SK-N-SH (cell line): ENCODE data around the gene PPP1R15A. TPM values are rescaled to one million over a fixed set of nuclear protein-coding genes. Genes with fewer than 3 reads are reported as not detected.

Experiments used
- CTCF ChIA-PET: fragments of 300-600, 350-600 bp; formaldehyde crosslinking; extraction: SDS; loops from one replicate; lab custom pipeline; 2021; lab: Yijun Ruan, JAX
- POLR2A ChIA-PET: fragments of 350-600 bp; sonication (Branson Sonifier 250); formaldehyde crosslinking; extraction: SDS; loops from one replicate; lab custom pipeline; 2020; ENCODE audit warnings: antibody characterized with exemption, inconsistent platforms; lab: Yijun Ruan, JAX
- DNase-seq: peaks from one replicate; pipeline ENCODE4 v3.0.0; 2012
- H2AFZ ChIP-seq: fragments of 200-600 bp; sonication (generic); 2 replicates; pipeline ENCODE4 v1.8.1; 2016; ENCODE audit warnings: antibody characterized with exemption, mild to moderate bottlenecking, low read depth
- H3F3A ChIP-seq: fragments of 200-600 bp; sonication (generic); replicated peaks from 2 replicates; pipeline ENCODE3; 2016; ENCODE audit warnings: antibody characterized with exemption, mild to moderate bottlenecking; ENCODE audit not compliant: insufficient read depth
- H3K27ac ChIP-seq, 2 experiments: fragments of 200-500 bp in 1 of 2; fragments of 200-600 bp in 1 of 2; sonication (Bioruptor generic) in 1 of 2; sonication (generic), shearing (Covaris generic) in 1 of 2; 2 replicates each; pipeline versions ENCODE4 v1.5.1 to v1.6.1; 2014 to 2016; ENCODE audit warnings: low read depth in 2 of 2, inconsistent platforms in 1 of 2, low read length in 1 of 2, mild to moderate bottlenecking in 1 of 2, mixed read lengths in 1 of 2
- H3K27me3 ChIP-seq: fragments of 200-600 bp; sonication (generic), shearing (Covaris generic); 2 replicates; pipeline ENCODE4 v1.6.1; 2016; ENCODE audit warnings: mixed run types; ENCODE audit not compliant: insufficient read depth
- H3K36me3 ChIP-seq, 2 experiments: fragments of 200-500 bp in 1 of 2; fragments of 200-600 bp in 1 of 2; sonication (Bioruptor generic) in 1 of 2; sonication (generic) in 1 of 2; replicated peaks in 1 of 2; 2 replicates each; pipeline versions ENCODE3 to v1.5.1; 2014 to 2016; ENCODE audit warnings: low read length in 1 of 2, mild to moderate bottlenecking in 1 of 2; ENCODE audit not compliant: insufficient read depth in 2 of 2, control insufficient read depth in 1 of 2
- H3K4me1 ChIP-seq, 2 experiments: fragments of 200-500 bp in 1 of 2; fragments of 200-600 bp in 1 of 2; sonication (Bioruptor generic) in 1 of 2; sonication (generic), shearing (Covaris generic) in 1 of 2; 2 replicates each; pipeline versions ENCODE4 v1.5.1 to v1.6.1; 2014 to 2016; ENCODE audit warnings: low read depth in 1 of 2, low read length in 1 of 2, mixed run types in 1 of 2; ENCODE audit not compliant: insufficient read depth in 2 of 2, control insufficient read depth in 1 of 2
- H3K4me2 ChIP-seq: fragments of 200-600 bp; sonication (generic), shearing (Covaris generic); 2 replicates; pipeline ENCODE4 v1.6.1; 2017; ENCODE audit warnings: mixed run types
- H3K4me3 ChIP-seq, 2 experiments: fragments of 200-500 bp in 1 of 2; fragments of 200-600 bp in 1 of 2; sonication (Bioruptor generic) in 1 of 2; sonication (generic), shearing (Covaris generic) in 1 of 2; 2 replicates each; pipeline versions ENCODE4 v1.5.1 to v1.8.1; 2014 to 2016; ENCODE audit warnings: low read depth in 2 of 2, inconsistent platforms in 1 of 2, low read length in 1 of 2, mild to moderate bottlenecking in 1 of 2, mixed read lengths in 1 of 2, moderate library complexity in 1 of 2
- H3K79me2 ChIP-seq: fragments of 200-600 bp; sonication (generic); 2 replicates; pipeline ENCODE4 v1.8.1; 2017; ENCODE audit warnings: mild to moderate bottlenecking; ENCODE audit not compliant: insufficient read depth
- H3K9ac ChIP-seq: fragments of 200-600 bp; sonication (generic); 2 replicates; pipeline ENCODE4 v1.6.1; 2017; ENCODE audit warnings: mixed run types
- H3K9me2 ChIP-seq: fragments of 200-600 bp; sonication (generic); 2 replicates; pipeline ENCODE4 v1.6.1; 2017; ENCODE audit warnings: mixed run types
- H3K9me3 ChIP-seq: fragments of 200-600 bp; sonication (generic); 2 replicates; pipeline ENCODE4 v1.6.1; 2017; ENCODE audit warnings: mixed run types, mild to moderate bottlenecking, moderate library complexity
- H4K20me1 ChIP-seq: fragments of 200-600 bp; sonication (generic); 2 replicates; pipeline ENCODE4 v1.6.1; 2017; ENCODE audit warnings: mild to moderate bottlenecking, mixed run types; ENCODE audit not compliant: insufficient read depth
- CHD2 ChIP-seq: fragments of 150-350 bp; IDR thresholded peaks from 2 replicates; pipeline ENCODE4 v1.6.1; 2018; ENCODE audit warnings: low read length; ENCODE audit not compliant: partially characterized antibody
- EP300 ChIP-seq, 2 experiments: IDR thresholded peaks; 2 replicates each; pipeline versions ENCODE4 v1.4.0 to v1.6.1; 2012; ENCODE audit warnings: borderline replicate concordance in 1 of 2, low read depth in 1 of 2, low read length in 1 of 2
- EZH2phosphoT487 ChIP-seq: fragments of 200-600 bp; sonication (generic); IDR thresholded peaks from 2 replicates; pipeline ENCODE4 v1.6.1; 2017; ENCODE audit warnings: low read depth, mixed run types, mild to moderate bottlenecking, antibody characterized with exemption, moderate library complexity, borderline replicate concordance
- FOSL2 ChIP-seq: IDR thresholded peaks from 2 replicates; pipeline ENCODE4 v1.4.0; 2012; ENCODE audit warnings: low read depth, mild to moderate bottlenecking, moderate library complexity, borderline replicate concordance
- FOXM1 ChIP-seq: IDR thresholded peaks from 2 replicates; pipeline ENCODE4 v1.4.0; 2012; ENCODE audit warnings: low read depth, mild to moderate bottlenecking
- GABPA ChIP-seq: IDR thresholded peaks from 2 replicates; pipeline ENCODE4 v1.4.0; 2012; ENCODE audit warnings: low read depth, mild to moderate bottlenecking
- GATA2 ChIP-seq: sonication (generic); formaldehyde crosslinking; IDR thresholded peaks from 2 replicates; pipeline ENCODE4 v1.5.0; 2020; ENCODE audit warnings: mild to moderate bottlenecking, missing genetic modification reagents
- MXI1 ChIP-seq: IDR thresholded peaks from 2 replicates; pipeline ENCODE4 v1.6.1; 2012; ENCODE audit warnings: mild to moderate bottlenecking, low read depth, low read length, improper control_type of control experiment
- NFIC ChIP-seq: IDR thresholded peaks from 2 replicates; pipeline ENCODE4 v1.4.0; 2012; ENCODE audit warnings: borderline replicate concordance
- NRF1 ChIP-seq: IDR thresholded peaks from 2 replicates; pipeline ENCODE4 v1.6.1; 2012; ENCODE audit warnings: low read depth, mild to moderate bottlenecking, low read length
- RFX5 ChIP-seq: IDR thresholded peaks from 2 replicates; pipeline ENCODE4 v1.6.1; 2012; ENCODE audit warnings: mild to moderate bottlenecking, improper control_type of control experiment, low read length
- RXRA ChIP-seq: IDR thresholded peaks from 2 replicates; pipeline ENCODE4 v1.4.0; 2012; ENCODE audit warnings: low read depth, mild to moderate bottlenecking, borderline replicate concordance
- SMC3 ChIP-seq: IDR thresholded peaks from 2 replicates; pipeline ENCODE4 v1.6.1; 2012; ENCODE audit warnings: low read depth, low read length, improper control_type of control experiment
- TAF1 ChIP-seq: IDR thresholded peaks from 2 replicates; pipeline ENCODE4 v1.6.1; 2012; ENCODE audit warnings: low read depth, mild to moderate bottlenecking, low read length, moderate library complexity, borderline replicate concordance
- TCF12 ChIP-seq: IDR thresholded peaks from 2 replicates; pipeline ENCODE4 v1.4.0; 2012
- TEAD4 ChIP-seq: IDR thresholded peaks from 2 replicates; pipeline ENCODE4 v1.4.0; 2012; ENCODE audit warnings: mild to moderate bottlenecking, borderline replicate concordance; ENCODE audit not compliant: insufficient read depth
- YY1 ChIP-seq: IDR thresholded peaks from 2 replicates; pipeline ENCODE4 v1.4.0; 2012; ENCODE audit warnings: low read depth, mild to moderate bottlenecking
- WGBS: methylation state at CpG from one replicate; pipeline ENCODE4 v1.1.6; 2017; ENCODE audit warnings: low lambda C conversion rate; 5-methylcytosine and 5-hydroxymethylcytosine counted together
- polyA plus RNA-seq, 3 experiments: library from polyadenylated mRNA; depleted of rRNA; stranded (reverse); fragments of >200 nt; gene quantifications; 2 replicates each; pipeline ENCODE4 v1.2.3, GENCODE V29; 2012
- TF ChIP-seq, protein P1 (sequence below): fragments of 150-350 bp; IDR thresholded peaks from 2 replicates; pipeline ENCODE4 v1.6.1; 2017; ENCODE audit warnings: antibody characterized with exemption, low read length, low read depth, borderline replicate concordance
- TF ChIP-seq, protein P2 (sequence below): IDR thresholded peaks from 2 replicates; pipeline ENCODE4 v1.6.1; 2012; ENCODE audit warnings: mild to moderate bottlenecking, low read depth, low read length, moderate library complexity
- TF ChIP-seq, protein P3 (sequence below): fragments of 150-350 bp; IDR thresholded peaks from 2 replicates; pipeline ENCODE4 v1.6.1; 2016; ENCODE audit warnings: mild to moderate bottlenecking, low read depth, low read length
- TF ChIP-seq, protein P4 (sequence below): IDR thresholded peaks from 2 replicates; pipeline ENCODE4; 2012
- TF ChIP-seq, protein P5 (sequence below): fragments of 200-600 bp; sonication (generic); IDR thresholded peaks from 2 replicates; pipeline ENCODE4 v1.6.1; 2017; ENCODE audit warnings: antibody characterized with exemption, mild to moderate bottlenecking, moderate library complexity
- TF ChIP-seq, protein P6 (sequence below): IDR thresholded peaks from 2 replicates; pipeline ENCODE4 v1.4.0; 2012; ENCODE audit warnings: low read depth, borderline replicate concordance

Gene PPP1R15A
- polyA plus RNA-seq, 1 of the 3 experiments (the other 2 are of a cell fraction), result 73.7 TPM

DNA sequence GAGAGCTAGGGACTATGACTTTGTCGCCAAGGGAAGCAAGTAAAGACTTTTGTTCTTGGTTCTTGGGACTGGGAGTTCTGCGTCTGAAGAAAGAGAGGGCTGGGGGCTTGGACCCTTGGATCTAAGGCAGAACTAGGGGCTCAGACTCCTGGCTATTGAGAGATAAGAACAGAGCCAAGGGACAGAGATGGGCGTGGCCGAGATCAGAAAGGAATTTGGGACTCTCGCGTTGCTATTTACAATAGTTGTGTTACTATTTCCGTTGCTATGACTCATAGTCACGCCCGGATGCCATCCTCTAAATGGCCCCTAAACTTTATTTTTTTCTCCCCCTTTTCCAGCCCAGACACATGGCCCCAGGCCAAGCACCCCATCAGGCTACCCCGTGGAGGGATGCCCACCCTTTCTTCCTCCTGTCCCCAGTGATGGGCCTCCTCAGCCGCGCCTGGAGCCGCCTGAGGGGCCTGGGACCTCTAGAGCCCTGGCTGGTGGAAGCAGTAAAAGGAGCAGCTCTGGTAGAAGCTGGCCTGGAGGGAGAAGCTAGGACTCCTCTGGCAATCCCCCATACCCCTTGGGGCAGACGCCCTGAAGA, 759 bp downstream of the PPP1R15A start:
- H3K4me1 ChIP-seq, result peaks cover 15 to 34% of the 10 kb centered on the region in 2 experiments; a peak in 3 of 4 replicates
- POLR2A ChIA-PET, result interaction anchor here (0.6 to 1.6 kb wide), 4 partner anchors 8 to 158 kb away, joined by 3 to 9 read pairs (median 5); partner anchors contain the start of gene BAX
- peaks cover 56% of the 10 kb centered on the region for H3K79me2 ChIP-seq
- peaks cover 28% of the 10 kb centered on the region for H3F3A ChIP-seq
- peaks cover 29 to 48% of the 10 kb centered on the region in 2 experiments for H3K36me3 ChIP-seq
- H3K9me3 ChIP-seq, result no peaks in the 10 kb centered on the region
- H2AFZ ChIP-seq, result no peak overlapping the region
- peaks cover 48% of the 10 kb centered on the region for H4K20me1 ChIP-seq
- H3K27me3 ChIP-seq, result no peaks in the 10 kb centered on the region
- CTCF ChIA-PET, result interaction anchor here (1.7 kb wide), 2 partner anchors 97 to 98 kb away, joined by 7 to 10 read pairs; no protein-coding TSS in a partner anchor
- no peaks in the 10 kb centered on the region for H3K9me2 ChIP-seq
- H3K4me2 ChIP-seq, result peak overlapping the region; percentile 93
- 2% methylated on average over 13 of the region's 14 CpGs for WGBS
- DNase-seq, result peak; percentile 78
- H3K9ac ChIP-seq, result peak overlapping the region; percentile 100
- peak overlapping the region; percentile 94 to 96 for H3K4me3 ChIP-seq
- peak overlapping the region; percentile 92 to 100 for H3K27ac ChIP-seq
- TF ChIP-seq EZH2phosphoT487, result no peak
- TF ChIP-seq EP300 (IDR thresholded peaks at IDR 0.05; ENCODE audit: borderline replicate concordance in 1 of 2, low read depth in 1 of 2, low read length in 1 of 2), result peak in 1 of 2 experiments; percentile 56; a peak in 1 of 4 replicates
- TF ChIP-seq TAF1, result 0 out of 2 replicates have a peak, but pooled peaks have one; percentile 40
- TF ChIP-seq, protein P1, sequence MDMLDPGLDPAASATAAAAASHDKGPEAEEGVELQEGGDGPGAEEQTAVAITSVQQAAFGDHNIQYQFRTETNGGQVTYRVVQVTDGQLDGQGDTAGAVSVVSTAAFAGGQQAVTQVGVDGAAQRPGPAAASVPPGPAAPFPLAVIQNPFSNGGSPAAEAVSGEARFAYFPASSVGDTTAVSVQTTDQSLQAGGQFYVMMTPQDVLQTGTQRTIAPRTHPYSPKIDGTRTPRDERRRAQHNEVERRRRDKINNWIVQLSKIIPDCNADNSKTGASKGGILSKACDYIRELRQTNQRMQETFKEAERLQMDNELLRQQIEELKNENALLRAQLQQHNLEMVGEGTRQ, result no peak
- no peak for TF ChIP-seq SMC3
- no peak for TF ChIP-seq FOXM1
- no peak for TF ChIP-seq NRF1
- TF ChIP-seq, protein P2, sequence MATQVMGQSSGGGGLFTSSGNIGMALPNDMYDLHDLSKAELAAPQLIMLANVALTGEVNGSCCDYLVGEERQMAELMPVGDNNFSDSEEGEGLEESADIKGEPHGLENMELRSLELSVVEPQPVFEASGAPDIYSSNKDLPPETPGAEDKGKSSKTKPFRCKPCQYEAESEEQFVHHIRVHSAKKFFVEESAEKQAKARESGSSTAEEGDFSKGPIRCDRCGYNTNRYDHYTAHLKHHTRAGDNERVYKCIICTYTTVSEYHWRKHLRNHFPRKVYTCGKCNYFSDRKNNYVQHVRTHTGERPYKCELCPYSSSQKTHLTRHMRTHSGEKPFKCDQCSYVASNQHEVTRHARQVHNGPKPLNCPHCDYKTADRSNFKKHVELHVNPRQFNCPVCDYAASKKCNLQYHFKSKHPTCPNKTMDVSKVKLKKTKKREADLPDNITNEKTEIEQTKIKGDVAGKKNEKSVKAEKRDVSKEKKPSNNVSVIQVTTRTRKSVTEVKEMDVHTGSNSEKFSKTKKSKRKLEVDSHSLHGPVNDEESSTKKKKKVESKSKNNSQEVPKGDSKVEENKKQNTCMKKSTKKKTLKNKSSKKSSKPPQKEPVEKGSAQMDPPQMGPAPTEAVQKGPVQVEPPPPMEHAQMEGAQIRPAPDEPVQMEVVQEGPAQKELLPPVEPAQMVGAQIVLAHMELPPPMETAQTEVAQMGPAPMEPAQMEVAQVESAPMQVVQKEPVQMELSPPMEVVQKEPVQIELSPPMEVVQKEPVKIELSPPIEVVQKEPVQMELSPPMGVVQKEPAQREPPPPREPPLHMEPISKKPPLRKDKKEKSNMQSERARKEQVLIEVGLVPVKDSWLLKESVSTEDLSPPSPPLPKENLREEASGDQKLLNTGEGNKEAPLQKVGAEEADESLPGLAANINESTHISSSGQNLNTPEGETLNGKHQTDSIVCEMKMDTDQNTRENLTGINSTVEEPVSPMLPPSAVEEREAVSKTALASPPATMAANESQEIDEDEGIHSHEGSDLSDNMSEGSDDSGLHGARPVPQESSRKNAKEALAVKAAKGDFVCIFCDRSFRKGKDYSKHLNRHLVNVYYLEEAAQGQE, result no peak
- no peak for TF ChIP-seq YY1
- no peak for TF ChIP-seq TEAD4
- TF ChIP-seq, protein P3, sequence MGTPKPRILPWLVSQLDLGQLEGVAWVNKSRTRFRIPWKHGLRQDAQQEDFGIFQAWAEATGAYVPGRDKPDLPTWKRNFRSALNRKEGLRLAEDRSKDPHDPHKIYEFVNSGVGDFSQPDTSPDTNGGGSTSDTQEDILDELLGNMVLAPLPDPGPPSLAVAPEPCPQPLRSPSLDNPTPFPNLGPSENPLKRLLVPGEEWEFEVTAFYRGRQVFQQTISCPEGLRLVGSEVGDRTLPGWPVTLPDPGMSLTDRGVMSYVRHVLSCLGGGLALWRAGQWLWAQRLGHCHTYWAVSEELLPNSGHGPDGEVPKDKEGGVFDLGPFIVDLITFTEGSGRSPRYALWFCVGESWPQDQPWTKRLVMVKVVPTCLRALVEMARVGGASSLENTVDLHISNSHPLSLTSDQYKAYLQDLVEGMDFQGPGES, result no peak
- peak; percentile 61; the same call in 1 of the 2 replicates for TF ChIP-seq MXI1
- TF ChIP-seq, protein P4, sequence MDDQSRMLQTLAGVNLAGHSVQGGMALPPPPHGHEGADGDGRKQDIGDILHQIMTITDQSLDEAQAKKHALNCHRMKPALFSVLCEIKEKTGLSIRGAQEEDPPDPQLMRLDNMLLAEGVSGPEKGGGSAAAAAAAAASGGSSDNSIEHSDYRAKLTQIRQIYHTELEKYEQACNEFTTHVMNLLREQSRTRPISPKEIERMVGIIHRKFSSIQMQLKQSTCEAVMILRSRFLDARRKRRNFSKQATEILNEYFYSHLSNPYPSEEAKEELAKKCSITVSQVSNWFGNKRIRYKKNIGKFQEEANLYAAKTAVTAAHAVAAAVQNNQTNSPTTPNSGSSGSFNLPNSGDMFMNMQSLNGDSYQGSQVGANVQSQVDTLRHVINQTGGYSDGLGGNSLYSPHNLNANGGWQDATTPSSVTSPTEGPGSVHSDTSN, result peak; percentile 27; the same call in 1 of the 2 replicates
- no peak for TF ChIP-seq TCF12
- TF ChIP-seq GATA2 (CRISPR knock-in tag), result no peak
- TF ChIP-seq NFIC, result peak; percentile 57; the same call in 1 of the 2 replicates
- peak; percentile 96 for TF ChIP-seq CHD2
- peak; percentile 27; the same call in 1 of the 2 replicates for TF ChIP-seq GABPA
- TF ChIP-seq, protein P5, sequence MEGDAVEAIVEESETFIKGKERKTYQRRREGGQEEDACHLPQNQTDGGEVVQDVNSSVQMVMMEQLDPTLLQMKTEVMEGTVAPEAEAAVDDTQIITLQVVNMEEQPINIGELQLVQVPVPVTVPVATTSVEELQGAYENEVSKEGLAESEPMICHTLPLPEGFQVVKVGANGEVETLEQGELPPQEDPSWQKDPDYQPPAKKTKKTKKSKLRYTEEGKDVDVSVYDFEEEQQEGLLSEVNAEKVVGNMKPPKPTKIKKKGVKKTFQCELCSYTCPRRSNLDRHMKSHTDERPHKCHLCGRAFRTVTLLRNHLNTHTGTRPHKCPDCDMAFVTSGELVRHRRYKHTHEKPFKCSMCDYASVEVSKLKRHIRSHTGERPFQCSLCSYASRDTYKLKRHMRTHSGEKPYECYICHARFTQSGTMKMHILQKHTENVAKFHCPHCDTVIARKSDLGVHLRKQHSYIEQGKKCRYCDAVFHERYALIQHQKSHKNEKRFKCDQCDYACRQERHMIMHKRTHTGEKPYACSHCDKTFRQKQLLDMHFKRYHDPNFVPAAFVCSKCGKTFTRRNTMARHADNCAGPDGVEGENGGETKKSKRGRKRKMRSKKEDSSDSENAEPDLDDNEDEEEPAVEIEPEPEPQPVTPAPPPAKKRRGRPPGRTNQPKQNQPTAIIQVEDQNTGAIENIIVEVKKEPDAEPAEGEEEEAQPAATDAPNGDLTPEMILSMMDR, result no peak
- TF ChIP-seq, protein P6, sequence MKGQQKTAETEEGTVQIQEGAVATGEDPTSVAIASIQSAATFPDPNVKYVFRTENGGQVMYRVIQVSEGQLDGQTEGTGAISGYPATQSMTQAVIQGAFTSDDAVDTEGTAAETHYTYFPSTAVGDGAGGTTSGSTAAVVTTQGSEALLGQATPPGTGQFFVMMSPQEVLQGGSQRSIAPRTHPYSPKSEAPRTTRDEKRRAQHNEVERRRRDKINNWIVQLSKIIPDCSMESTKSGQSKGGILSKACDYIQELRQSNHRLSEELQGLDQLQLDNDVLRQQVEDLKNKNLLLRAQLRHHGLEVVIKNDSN, result no peak
- TF ChIP-seq RXRA, result no peak; the same call in 1 of the 2 replicates
- no peak for TF ChIP-seq RFX5
- TF ChIP-seq FOSL2, result peak; percentile 82; the same call in 1 of the 2 replicates
